ENCODE measurements around the gene FILIP1L. TPM values are rescaled to one million over a fixed set of nuclear protein-coding genes. Genes with fewer than 3 reads are reported as not detected.

The FILIP1L gene
- total and polyA plus RNA-seq, 2 of the 8 experiments (the other 6 are each of a cell fraction or from before 2014, with no cell fraction given), result 0.06 to 0.09 TPM

DNA sequence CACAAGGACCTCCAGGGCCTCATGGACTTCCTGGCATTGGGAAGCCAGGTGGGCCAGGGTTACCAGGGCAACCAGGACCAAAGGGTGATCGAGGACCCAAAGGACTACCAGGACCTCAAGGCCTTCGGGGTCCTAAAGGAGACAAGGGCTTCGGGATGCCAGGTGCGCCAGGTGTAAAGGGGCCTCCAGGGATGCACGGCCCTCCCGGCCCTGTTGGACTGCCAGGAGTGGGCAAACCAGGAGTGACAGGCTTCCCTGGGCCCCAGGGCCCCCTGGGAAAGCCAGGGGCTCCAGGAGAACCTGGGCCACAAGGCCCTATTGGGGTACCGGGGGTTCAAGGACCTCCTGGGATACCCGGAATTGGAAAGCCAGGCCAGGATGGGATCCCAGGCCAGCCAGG lies 319.8 kb downstream of the FILIP1L start:
- CTCF ChIA-PET (ENCODE audit: partially characterized antibody), result no interaction called here
- no peaks in the 10 kb centered on the region for H4K20me1 ChIP-seq (replicated peaks in 1 of 2; ENCODE audit: control insufficient read depth in 1 of 2, insufficient read depth in 2 of 2, low read length in 2 of 2)
- H3K79me1 ChIP-seq (ENCODE audit: low read depth, low read length), result no peaks in the 10 kb centered on the region
- no peak overlapping the region for H3K27ac ChIP-seq (ENCODE audit: low read depth, low read length)
- H2BK20ac ChIP-seq (ENCODE audit: low read length), result no peak overlapping the region
- H3K9ac ChIP-seq (replicated peaks in 1 of 4; ENCODE audit: extremely low read depth in 1 of 4, low read depth in 3 of 4, low read length in 3 of 4), result no peak overlapping the region
- H4K91ac ChIP-seq (replicated peaks; ENCODE audit: insufficient read length, low read length), result no peak overlapping the region
- H3K18ac ChIP-seq (ENCODE audit: extremely low read depth, low read length), result no peak overlapping the region
- no peaks in the 10 kb centered on the region for H3K23me2 ChIP-seq (ENCODE audit: low read depth, low read length)
- no peak overlapping the region for H2AK5ac ChIP-seq (ENCODE audit: low read depth, low read length)
- no peak overlapping the region for H2BK5ac ChIP-seq (ENCODE audit: low read depth, low read length)
- WGBS, 2 experiments (ENCODE audit: extremely low coverage in 1 of 2, insufficient coverage in 1 of 2, insufficient read length in 1 of 2, insufficient replicate concordance in 2 of 2, low coverage in 1 of 2, low lambda C conversion rate in 2 of 2, missing lambda C conversion rate in 1 of 2), result 85% methylated on average over 8 of the region's 8 CpGs; no CpG with 5 or more reads in 1 of the 2 experiments
- no peak overlapping the region for H4K8ac ChIP-seq (ENCODE audit: extremely low read depth, insufficient read depth, low read length)
- POLR2A ChIA-PET (ENCODE audit: partially characterized antibody), result no interaction called here
- H3K4me3 ChIP-seq (ENCODE audit: extremely low read depth in 1 of 4, insufficient read depth in 2 of 4, low read depth in 3 of 4, low read length in 4 of 4), result no peak overlapping the region
- DNase-seq (ENCODE audit: low read depth in 1 of 2, low spot score in 2 of 2) (no peak), FAIRE-seq (no peak)
- H3K4me2 ChIP-seq (ENCODE audit: insufficient read depth in 1 of 2, low read depth in 2 of 2, low read length in 2 of 2), result no peak overlapping the region
- H3K56ac ChIP-seq (replicated peaks; ENCODE audit: insufficient read length, low read depth, low read length), result no peak overlapping the region
- H3K4me1 ChIP-seq (replicated peaks in 1 of 4; ENCODE audit: control insufficient read depth in 3 of 4, insufficient read depth in 4 of 4, low read length in 3 of 4), result no peaks in the 10 kb centered on the region
- TF ChIP-seq BCL11A (IDR thresholded peaks at IDR 0.05; ENCODE audit: low read depth in 2 of 2, low read length in 2 of 2) (no peak), JUND (IDR thresholded peaks at IDR 0.05; ENCODE audit: low read length) (no peak), PHF8 (conservative IDR thresholded peaks at IDR 0.05; ENCODE audit: low read depth, low read length) (no peak), RAD21 (IDR thresholded peaks at IDR 0.05 in 1 of 2, conservative IDR thresholded peaks at IDR 0.05 in 1 of 2; ENCODE audit: low read depth in 2 of 2, low read length in 2 of 2) (no peak)
- TF ChIP-seq, protein P1, sequence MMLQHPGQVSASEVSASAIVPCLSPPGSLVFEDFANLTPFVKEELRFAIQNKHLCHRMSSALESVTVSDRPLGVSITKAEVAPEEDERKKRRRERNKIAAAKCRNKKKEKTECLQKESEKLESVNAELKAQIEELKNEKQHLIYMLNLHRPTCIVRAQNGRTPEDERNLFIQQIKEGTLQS (IDR thresholded peaks at IDR 0.05; ENCODE audit: insufficient read depth, low read depth, low read length), result no peak
- H3K79me2 ChIP-seq (ENCODE audit: control insufficient read depth in 1 of 2, insufficient read depth in 2 of 2, low read length in 2 of 2), result no peaks in the 10 kb centered on the region
- H2BK120ac ChIP-seq (replicated peaks; ENCODE audit: low read depth, low read length), result no peak overlapping the region
- no peak overlapping the region for H2BK15ac ChIP-seq (ENCODE audit: low read length)
- no peak overlapping the region for H4K5ac ChIP-seq (ENCODE audit: insufficient read length, low read depth, low read length)
- H3K14ac ChIP-seq (ENCODE audit: insufficient read length), result no peak overlapping the region
- no peaks in the 10 kb centered on the region for H3K27me3 ChIP-seq (replicated peaks in 1 of 4; ENCODE audit: control insufficient read depth in 3 of 4, extremely low read depth in 1 of 4, insufficient read depth in 3 of 4, low read length in 3 of 4)
- no peaks in the 10 kb centered on the region for H3K9me3 ChIP-seq (ENCODE audit: insufficient read depth in 2 of 2, low read depth in 1 of 2, low read length in 1 of 2)
- no peak overlapping the region for H3K4ac ChIP-seq (replicated peaks; ENCODE audit: insufficient read length, low read depth, low read length)
- no peak overlapping the region for H3K23ac ChIP-seq (ENCODE audit: insufficient read length)
- H2AFZ ChIP-seq (ENCODE audit: low read length), result no peak overlapping the region
- H2BK12ac ChIP-seq (ENCODE audit: low read depth, low read length), result no peak overlapping the region
- H3K36me3 ChIP-seq (ENCODE audit: control insufficient read depth in 2 of 4, insufficient read depth in 4 of 4, low read length in 3 of 4), result no peaks in the 10 kb centered on the region

All from H1 (cell line).